T47D (cell line): ENCODE data around the gene ARAP2.
"Not testable (repeated sequence)": the region's sequence is repeated elsewhere in the genome, so short reads cannot be mapped to it uniquely, and the experiment has no call there.

Experiments used
- DNase-seq, 2 experiments: peaks; one replicate each; pipeline versions ENCODE4 v3.0.0 to v3.0.0-alpha.2; 2011 to 2012; ENCODE audit warnings: low read depth in 1 of 2, low spot score in 1 of 2
- JUND ChIP-seq: IDR thresholded peaks from 2 replicates; pipeline ENCODE4 v1.6.1; 2012; ENCODE audit warnings: low read depth
- in situ Hi-C: cut with HindIII; loops from 2 replicates; pipeline ENCODE4 v1.10.0; 2016; ENCODE audit warnings: low sequenced_read_pairs, low pct_unique_long_range_greater_than_20kb

The ARAP2 gene

DNA sequence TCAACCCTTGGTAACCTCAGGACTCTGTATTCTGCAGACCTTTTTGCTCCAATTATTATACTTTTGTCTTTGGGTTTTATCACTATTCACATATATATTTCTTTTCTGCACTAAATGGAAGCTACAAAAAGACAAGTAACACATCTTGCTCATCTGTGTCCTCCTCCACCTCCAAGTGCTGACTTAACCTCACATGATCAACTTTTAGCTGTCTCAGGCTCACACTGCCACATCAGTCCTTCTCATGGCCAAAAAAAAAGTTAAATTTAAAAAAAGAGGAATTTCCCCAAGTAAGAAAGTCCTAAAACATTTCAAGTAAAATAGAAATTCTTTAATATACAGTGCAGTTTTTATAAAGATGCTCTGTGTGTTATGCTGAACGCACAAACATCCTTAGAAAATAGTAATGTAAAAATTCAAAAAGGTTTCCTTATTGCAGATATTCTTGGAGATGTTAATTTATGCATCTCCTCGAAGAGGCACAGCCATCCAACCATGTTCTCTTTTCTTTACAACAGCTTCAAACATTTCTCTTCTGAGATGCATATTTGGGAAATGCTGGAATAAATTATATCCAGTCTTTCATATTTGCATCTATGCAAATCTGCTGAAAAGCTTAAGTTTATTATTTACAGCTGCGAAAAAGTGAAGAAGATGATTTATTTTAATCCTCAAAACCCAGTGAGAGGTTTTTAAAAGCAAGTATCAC is 37.6 kb downstream of the ARAP2 start:
- TF ChIP-seq JUND, result no peak
- in situ Hi-C loops, result no loop called here

GRCh38 chr4:36206012-36206411 is 38.3 kb downstream of the ARAP2 start:
- in situ Hi-C loops, result no loop called here

More for the DNA sequence above, 37.6 kb downstream of the ARAP2 start:
- DNase-seq, result no peak

DNA sequence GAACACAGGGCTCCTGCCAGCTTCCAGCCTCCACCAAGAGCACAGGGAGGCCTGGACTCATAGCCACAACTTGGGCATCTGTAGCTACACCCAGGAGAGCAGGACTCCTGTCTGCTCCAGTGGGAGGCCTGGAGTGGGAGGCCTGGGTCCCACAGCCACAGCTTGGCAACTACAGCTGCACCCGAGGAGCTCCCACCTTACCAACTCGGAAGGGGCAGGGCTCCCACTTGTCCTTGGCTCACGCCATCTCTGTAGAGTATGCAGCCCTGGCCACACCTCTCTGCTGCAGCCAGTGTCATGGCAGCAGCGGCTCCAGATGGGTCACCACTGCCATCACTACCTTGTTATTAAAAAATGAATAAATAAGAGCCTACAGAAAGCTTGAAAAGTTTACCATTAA is 45.5 kb downstream of the ARAP2 start:
- in situ Hi-C loops, result no loop called here
- no peak for TF ChIP-seq JUND
- DNase-seq, result no peak

More at GRCh38 chr4:36206012-36206411, 38.3 kb downstream of the ARAP2 start:
- DNase-seq, result no peak
- no peak for TF ChIP-seq JUND

- DNase-seq, result no peak
- in situ Hi-C loops, result no loop called here
- TF ChIP-seq JUND, result no peak
These were observed 46.1 kb downstream of the ARAP2 start for GRCh38 chr4:36198068-36198808.

DNA sequence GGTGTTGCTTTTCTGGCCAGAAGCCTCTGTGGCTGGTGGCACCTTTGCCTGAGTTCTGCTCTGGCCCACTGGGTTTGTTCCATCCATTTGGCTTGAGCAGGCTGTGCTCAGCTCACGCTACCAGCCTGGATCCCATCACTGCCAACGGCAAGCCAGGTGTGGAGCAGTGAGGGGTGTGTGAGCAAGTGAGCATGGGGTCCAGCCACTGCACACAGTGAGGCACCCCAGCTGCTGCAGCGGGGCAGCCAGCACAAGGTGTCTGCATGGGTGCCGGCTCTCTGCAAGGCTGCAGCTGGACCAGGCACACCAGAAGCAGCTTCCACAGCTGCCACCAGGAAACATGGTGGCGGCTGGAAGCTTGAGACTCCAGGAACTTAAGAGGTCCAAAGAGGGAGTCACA is 46.8 kb downstream of the ARAP2 start:
- no peak for DNase-seq
- in situ Hi-C loops, result no loop called here
- no peak for TF ChIP-seq JUND

DNA sequence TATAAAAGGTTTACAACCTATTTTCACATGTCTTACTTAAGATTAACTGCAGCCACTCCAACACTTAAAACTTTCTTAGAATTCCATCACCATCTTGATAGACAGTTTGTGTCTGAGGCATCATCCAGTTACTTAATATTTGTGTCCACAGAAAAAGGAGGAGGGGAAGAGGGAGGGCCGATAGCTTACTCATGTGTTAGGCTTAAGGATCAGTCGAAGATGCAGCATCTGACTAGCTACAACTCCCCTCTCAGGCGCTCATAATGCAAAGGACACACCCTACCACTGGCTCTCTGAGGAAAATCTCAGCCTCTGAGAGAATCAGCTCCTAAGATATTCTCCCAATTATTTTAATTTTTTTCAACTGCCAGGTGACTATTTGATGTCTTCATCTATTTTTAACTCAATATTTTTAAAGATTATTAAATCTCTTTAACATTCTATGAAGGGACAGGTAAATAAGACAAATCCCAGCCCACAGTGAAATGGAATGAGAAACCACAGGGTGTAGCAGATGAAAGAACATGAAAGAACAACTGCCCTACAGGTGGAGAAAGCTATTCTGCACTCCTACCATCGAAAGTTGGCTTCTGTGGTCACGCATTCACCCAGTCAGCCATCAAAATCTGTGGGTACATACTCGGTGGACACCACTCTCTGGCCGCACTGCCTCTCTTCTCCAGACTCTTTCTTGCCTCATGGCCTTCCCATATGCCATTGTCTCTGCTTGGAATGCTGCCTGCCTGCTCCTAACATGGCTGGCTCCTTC is 48.0 kb downstream of the ARAP2 start:
- in situ Hi-C loops, result no loop called here
- no peak for DNase-seq
- no peak for TF ChIP-seq JUND

DNA sequence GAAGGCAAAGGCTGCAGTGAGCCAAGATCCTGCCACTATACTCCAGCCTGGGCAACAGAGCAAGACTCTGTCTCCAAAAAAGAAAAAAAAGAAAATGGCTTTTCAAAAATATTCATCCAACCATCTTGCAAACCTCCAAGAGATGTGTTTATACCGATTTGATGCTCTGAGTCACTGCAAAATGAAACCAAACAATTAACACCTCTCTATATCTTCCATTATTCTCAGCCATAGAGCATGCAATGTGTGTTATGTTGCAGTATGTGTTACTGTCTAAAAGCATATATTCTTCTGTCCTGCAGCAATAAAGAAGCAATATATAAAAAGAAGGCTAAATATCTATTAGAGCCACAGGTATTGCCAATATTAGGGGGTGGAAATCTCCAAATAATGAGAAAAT is 51.4 kb downstream of the ARAP2 start:
- in situ Hi-C loops, result no loop called here
- DNase-seq, result no peak
- TF ChIP-seq JUND, result no peak

DNA sequence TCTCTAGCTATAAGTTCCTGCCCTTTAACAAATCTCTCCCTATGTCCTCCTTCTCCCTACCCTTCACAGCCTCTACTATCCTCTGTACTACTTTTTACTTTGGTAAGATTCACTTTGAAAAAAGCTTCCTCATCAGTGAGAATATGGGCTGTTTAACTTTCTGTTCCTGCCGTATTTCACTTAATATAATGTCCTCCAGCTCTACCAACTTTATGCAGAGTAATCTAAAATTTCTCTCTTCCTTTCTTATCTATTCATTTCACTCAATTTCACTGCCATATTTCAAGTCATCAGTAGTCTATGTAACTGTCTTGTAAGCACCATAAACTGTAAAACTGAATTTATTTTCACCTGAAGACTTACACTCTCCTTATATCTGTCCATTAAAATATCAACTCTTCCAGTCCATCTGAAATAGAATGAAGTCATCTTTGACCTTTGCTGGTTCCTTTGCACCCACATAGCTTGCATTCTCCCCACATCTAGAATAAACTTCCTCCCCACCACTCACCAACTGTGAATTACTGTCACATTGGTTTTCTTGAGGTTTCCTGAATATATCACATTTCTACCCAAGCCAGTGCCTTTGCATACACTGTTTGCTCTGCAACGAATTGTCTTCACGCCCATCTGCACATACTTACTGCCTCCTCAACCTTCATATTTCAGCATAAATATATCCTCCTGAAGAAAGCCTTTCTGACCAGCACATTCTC is 54.6 kb downstream of the ARAP2 start:
- in situ Hi-C loops, result no loop called here
- no peak for DNase-seq
- no peak for TF ChIP-seq JUND

DNA sequence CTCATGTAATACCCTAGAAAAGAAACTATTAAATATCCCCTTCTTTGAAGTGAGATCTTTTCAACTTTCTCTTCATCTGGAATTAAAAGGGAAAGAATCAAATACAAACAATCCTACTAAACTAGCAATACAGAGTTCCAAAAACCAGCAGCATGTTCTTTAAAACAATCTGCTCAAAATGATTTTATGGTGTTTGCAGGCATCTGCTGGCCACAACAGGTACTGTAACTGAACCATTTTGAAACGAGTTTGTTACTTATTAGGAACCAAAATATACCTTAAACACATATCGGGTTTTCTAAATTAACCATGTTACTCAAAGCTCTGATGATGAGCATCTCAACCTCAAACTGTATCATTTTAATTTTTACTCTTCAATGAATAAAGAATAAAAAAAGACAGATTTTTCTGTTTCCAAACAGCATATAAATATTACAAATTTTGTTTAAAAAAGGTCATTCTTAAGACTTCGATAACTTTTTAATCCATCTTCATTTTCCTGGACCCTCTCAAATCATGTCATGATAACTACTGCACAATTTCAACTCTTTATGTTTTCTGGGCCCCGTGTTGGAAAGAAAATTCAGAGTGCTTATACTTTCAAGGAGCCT is 56.5 kb downstream of the ARAP2 start:
- TF ChIP-seq JUND, result no peak
- DNase-seq, result peak; percentile 4 to 29
- in situ Hi-C loops, result no loop called here

DNA sequence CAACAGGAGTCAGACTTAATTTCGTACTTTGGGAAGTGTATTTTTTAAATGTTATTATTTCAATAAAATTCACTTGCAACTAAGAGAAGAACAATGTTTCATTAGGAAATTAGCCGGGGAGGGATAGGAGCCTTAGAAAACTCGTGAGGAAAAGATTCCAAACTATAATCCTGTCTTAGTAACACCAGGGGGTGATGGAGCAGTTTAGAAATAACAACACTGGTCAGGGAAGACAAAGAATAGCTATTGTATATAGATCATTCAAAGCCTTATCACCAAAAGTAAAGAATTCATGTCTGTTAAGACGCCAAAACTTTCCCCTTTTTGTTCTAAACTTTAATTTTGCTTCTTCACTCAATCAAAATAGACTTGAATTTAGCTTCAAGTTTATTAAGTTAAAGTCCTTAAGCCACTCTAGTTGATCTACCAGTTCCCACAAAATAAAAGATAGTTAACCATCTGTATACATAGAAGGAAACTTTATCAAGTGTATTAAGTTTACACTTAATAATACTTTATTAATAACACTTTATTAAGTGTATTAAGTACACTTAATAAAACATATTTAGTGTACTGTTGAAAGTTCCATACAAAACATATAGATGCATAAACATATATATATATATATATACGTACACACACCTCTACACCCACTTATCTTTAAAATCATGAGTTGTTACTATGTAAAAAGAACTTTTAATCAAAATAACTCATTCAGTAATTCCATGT is 60.5 kb downstream of the ARAP2 start:
- DNase-seq, result no peak
- TF ChIP-seq JUND, result no peak
- in situ Hi-C loops, result no loop called here

- in situ Hi-C loops, result no loop called here
- DNase-seq, result no peak
- TF ChIP-seq JUND, result no peak
These were observed 61.1 kb downstream of the ARAP2 start for GRCh38 chr4:36183232-36183631.

GRCh38 chr4:36182315-36182714 is 62.0 kb downstream of the ARAP2 start:
- in situ Hi-C loops, DNase-seq: not testable (repeated sequence)
